ENCODE measurements around the gene TRIM47. TPM values are rescaled to one million over a fixed set of nuclear protein-coding genes. Genes with fewer than 3 reads are reported as not detected.
A peak's percentile ranks its signal among the peaks of the same experiment; 100 is the strongest.
"Not testable (repeated sequence)": the region's sequence is repeated elsewhere in the genome, so short reads cannot be mapped to it uniquely, and the experiment has no call there.

Gene TRIM47
- total RNA-seq, 2 donors from 2014 or later = 21.3 to 62.9 TPM

DNA sequence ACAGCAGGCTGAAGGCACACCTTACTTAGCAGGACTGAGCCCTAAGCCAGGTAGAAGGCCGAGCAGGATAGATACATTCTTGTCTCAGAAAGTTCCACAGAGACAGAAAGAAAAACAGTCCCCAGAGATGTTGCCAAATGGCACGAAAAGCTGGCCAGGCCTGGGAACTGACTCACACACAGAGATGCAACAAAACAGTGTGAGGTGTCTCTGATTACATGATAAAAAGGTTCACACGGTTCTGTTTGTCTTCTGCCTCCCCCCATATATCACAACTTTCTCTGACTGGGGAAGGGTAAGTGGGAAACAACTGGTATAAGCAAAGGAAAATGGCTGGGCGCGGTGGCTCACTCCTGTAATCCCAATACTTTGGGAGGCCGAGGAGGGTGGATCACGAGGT, 24.9 kb downstream of the TRIM47 start:
- WGBS = 55% methylated on average over 7 of the region's 7 CpGs
- peaks cover 17 to 18% of the 10 kb centered on the region in 2 donors for H3K36me3 ChIP-seq
- intact Hi-C loops (cut with DNase I) = no loop called here
- no peak overlapping the region for H3K4me3 ChIP-seq
- no peaks in the 10 kb centered on the region for H3K9me3 ChIP-seq
- H3K27me3 ChIP-seq (replicated peaks; ENCODE audit: insufficient read depth) = no peaks in the 10 kb centered on the region
- no peak for DNase-seq (ENCODE audit: low spot score)
- TF ChIP-seq, protein P1, sequence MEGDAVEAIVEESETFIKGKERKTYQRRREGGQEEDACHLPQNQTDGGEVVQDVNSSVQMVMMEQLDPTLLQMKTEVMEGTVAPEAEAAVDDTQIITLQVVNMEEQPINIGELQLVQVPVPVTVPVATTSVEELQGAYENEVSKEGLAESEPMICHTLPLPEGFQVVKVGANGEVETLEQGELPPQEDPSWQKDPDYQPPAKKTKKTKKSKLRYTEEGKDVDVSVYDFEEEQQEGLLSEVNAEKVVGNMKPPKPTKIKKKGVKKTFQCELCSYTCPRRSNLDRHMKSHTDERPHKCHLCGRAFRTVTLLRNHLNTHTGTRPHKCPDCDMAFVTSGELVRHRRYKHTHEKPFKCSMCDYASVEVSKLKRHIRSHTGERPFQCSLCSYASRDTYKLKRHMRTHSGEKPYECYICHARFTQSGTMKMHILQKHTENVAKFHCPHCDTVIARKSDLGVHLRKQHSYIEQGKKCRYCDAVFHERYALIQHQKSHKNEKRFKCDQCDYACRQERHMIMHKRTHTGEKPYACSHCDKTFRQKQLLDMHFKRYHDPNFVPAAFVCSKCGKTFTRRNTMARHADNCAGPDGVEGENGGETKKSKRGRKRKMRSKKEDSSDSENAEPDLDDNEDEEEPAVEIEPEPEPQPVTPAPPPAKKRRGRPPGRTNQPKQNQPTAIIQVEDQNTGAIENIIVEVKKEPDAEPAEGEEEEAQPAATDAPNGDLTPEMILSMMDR (IDR thresholded peaks at IDR 0.05) = no peak
- TF ChIP-seq POLR2AphosphoS5 (IDR thresholded peaks at IDR 0.05) = peak; percentile 67
- peaks cover 11% of the 10 kb centered on the region for H3K4me1 ChIP-seq (replicated peaks)
- H3K27ac ChIP-seq = peak overlapping the region; percentile 98

DNA sequence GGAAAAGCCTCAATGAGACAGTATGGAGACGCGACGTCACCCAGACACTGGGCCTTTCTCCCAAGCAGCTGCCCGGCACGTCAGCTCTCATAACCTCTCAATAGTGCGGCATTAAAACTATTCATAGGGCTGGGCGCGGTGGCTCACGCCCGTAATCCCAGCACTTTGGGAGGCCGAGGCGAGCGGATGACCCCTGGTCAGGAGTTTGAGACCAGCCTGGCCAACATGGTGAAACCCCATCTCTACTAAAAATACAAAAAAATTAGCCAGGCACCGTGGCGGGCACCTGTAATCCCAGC, 26.7 kb downstream of the TRIM47 start:
- Histone ChIP-seq H3K36me3 (peaks cover 29 to 36% of the 10 kb centered on the region in 2 donors), H3K4me1 (replicated peaks) (peaks cover 11% of the 10 kb centered on the region), H3K27ac (peak overlapping the region in 1 of 2 donors; percentile 5)
- H3K9me3 ChIP-seq; intact Hi-C loops (cut with DNase I); H3K27me3 ChIP-seq (replicated peaks; ENCODE audit: insufficient read depth); DNase-seq (ENCODE audit: low spot score); H3K4me3 ChIP-seq: not testable (repeated sequence)
- 90% methylated on average over 15 of the region's 15 CpGs for WGBS

- H3K4me3 ChIP-seq = no peak overlapping the region
- intact Hi-C loops (cut with DNase I) = no loop called here
- H3K4me1 ChIP-seq (replicated peaks) = peaks cover 11% of the 10 kb centered on the region
- H3K27me3 ChIP-seq (replicated peaks; ENCODE audit: insufficient read depth) = no peaks in the 10 kb centered on the region
- no peak for DNase-seq (ENCODE audit: low spot score)
- peak overlapping the region in 1 of 2 donors; percentile 5 for H3K27ac ChIP-seq
- peaks cover 33 to 40% of the 10 kb centered on the region in 2 donors for H3K36me3 ChIP-seq
- TF ChIP-seq POLR2A (IDR thresholded peaks at IDR 0.05) (no peak), POLR2AphosphoS5 (IDR thresholded peaks at IDR 0.05) (no peak)
- TF ChIP-seq, protein P1 (IDR thresholded peaks at IDR 0.05) = no peak
- 88% methylated on average over 12 of the region's 12 CpGs for whole genome bisulfite sequencing
- H3K9me3 ChIP-seq = no peaks in the 10 kb centered on the region
Measured at GRCh38 chr17:75850928-75851692, 27.3 kb downstream of the TRIM47 start.

GRCh38 chr17:75849724-75850123, 28.7 kb downstream of the TRIM47 start:
- peak overlapping the region in 1 of 2 donors; percentile 50 for H3K27ac ChIP-seq
- no peak for DNase-seq (ENCODE audit: low spot score)

GRCh38 chr17:75849279-75849646, 29.1 kb downstream of the TRIM47 start:
- no peak for DNase-seq (ENCODE audit: low spot score)
- Histone ChIP-seq H3K27me3 (replicated peaks; ENCODE audit: insufficient read depth) (no peaks in the 10 kb centered on the region), H3K27ac (peak overlapping the region; percentile 3 to 50), H3K4me1 (replicated peaks) (peaks cover 24% of the 10 kb centered on the region), H3K4me3 (no peak overlapping the region), H3K36me3 (peaks cover 33 to 40% of the 10 kb centered on the region in 2 donors), H3K9me3 (no peaks in the 10 kb centered on the region)
- TF ChIP-seq, protein P1 (IDR thresholded peaks at IDR 0.05) = no peak
- TF ChIP-seq POLR2A (IDR thresholded peaks at IDR 0.05) (no peak), POLR2AphosphoS5 (IDR thresholded peaks at IDR 0.05) (no peak)
- intact Hi-C loops (cut with DNase I) = no loop called here
- WGBS = 89% methylated on average over 11 of the region's 11 CpGs

More at GRCh38 chr17:75849724-75850123, 28.7 kb downstream of the TRIM47 start:
- no peak overlapping the region for H3K4me3 ChIP-seq
- WGBS = 78% methylated on average over 9 of the region's 9 CpGs
- intact Hi-C loops (cut with DNase I) = no loop called here
- H3K4me1 ChIP-seq (replicated peaks) = peaks cover 21% of the 10 kb centered on the region
- no peaks in the 10 kb centered on the region for H3K9me3 ChIP-seq
- no peak for TF ChIP-seq POLR2A (IDR thresholded peaks at IDR 0.05)
- no peak for TF ChIP-seq POLR2AphosphoS5 (IDR thresholded peaks at IDR 0.05)
- TF ChIP-seq, protein P1 (IDR thresholded peaks at IDR 0.05) = no peak
- H3K36me3 ChIP-seq = peaks cover 33 to 40% of the 10 kb centered on the region in 2 donors
- no peaks in the 10 kb centered on the region for H3K27me3 ChIP-seq (replicated peaks; ENCODE audit: insufficient read depth)

Data from prostate gland (tissue), 2 donors.